Body of pancreas (tissue), 4 donors: ENCODE measurements around the gene CPEB1.
"Not testable (repeated sequence)": the region's sequence is repeated elsewhere in the genome, so short reads cannot be mapped to it uniquely, and the experiment has no call there.

Source experiments
- CTCF ChIP-seq, 7 experiments: fragments of 450-650 bp in 4 of 7; fragments of 200-600 bp in 3 of 7; sonication (generic) in 3 of 7; IDR thresholded peaks; one replicate each; pipeline ENCODE4 v1.5.1; 2016 to 2019; ENCODE audit warnings: antibody characterized with exemption in 7 of 7
- POLR2A ChIP-seq, 3 donors: fragments of 450-650 bp; IDR thresholded peaks; one replicate each; pipeline ENCODE4 v1.6.1; 2016; ENCODE audit warnings: antibody characterized with exemption in 3 of 3, mild to moderate bottlenecking in 2 of 3

- not testable (repeated sequence) for TF ChIP-seq CTCF, POLR2A (IDR thresholded peaks at IDR 0.05)
These were observed 140.1 kb downstream of the CPEB1 start for GRCh38 chr15:82507087-82507486.
